Activated CD4-positive, alpha-beta T cell treated with anti-CD3 and anti-CD28 coated beads for 1 hour (primary cell): ENCODE measurements around the gene STX2.
"Not testable (repeated sequence)": the region's sequence is repeated elsewhere in the genome, so short reads cannot be mapped to it uniquely, and the experiment has no call there.

Experiments used
- DNase-seq: peaks from one replicate; pipeline ENCODE4 v3.0.0-alpha.2; 2020

Gene STX2

DNA sequence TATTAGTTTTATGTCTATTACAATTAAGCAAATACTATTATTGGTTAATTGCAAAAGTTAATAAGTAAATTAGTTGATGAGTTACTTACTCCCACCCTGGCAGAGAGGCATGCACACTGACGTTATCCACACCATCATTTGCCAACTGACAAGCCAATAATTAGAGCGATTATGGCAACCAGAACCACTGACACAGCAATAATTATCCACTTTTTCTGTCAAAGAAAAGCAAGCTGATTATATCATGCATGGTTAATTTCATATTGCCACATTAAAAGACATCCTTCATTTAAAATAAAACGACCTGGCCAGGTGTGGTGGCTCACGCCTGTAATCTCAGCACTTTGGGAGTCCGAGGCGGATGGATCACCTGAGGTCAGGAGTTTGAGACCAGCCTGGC, 43.1 kb downstream of the STX2 start:
- DNase-seq: no peak

DNA sequence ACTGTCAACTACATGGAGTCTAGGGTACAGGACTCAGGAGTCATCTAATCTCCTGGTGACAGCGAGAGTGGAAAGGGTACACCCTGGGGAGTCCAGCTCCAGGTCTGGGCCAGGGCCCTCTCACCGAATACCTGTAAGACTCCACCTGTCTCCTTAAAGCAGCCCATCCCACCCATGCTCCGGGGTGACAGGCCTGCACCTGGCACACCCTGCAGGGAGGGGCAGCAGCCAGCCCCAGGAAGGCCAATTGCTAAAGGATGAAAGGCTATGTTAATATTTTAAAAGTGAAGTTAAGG, 45.5 kb downstream of the STX2 start:
- no peak for DNase-seq

GRCh38 chr12:130792821-130793553, 46.1 kb downstream of the STX2 start:
- no peak for DNase-seq

DNA sequence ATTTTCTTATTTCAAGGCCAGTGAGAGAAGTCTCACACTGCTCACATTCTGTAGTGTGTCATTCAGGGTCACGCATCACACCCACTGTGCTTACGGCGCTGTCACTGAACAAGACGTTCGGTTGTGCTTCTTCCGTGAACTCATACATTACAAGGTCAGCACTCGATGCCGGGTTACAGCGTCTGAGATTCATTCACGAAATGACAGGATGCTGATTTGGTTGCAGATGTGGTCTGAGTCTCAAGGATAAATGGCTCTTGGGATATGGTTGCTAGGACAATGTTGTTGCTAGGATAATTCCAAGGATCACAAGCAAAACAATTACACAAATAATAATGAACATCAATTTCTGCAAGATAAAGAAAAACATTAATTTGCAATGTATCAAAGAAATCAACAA, 47.4 kb downstream of the STX2 start:
- DNase-seq: no peak

GRCh38 chr12:130788515-130788914, 50.5 kb downstream of the STX2 start:
- DNase-seq: no peak

GRCh38 chr12:130787445-130788410, 51.3 kb downstream of the STX2 start:
- no peak for DNase-seq

DNA sequence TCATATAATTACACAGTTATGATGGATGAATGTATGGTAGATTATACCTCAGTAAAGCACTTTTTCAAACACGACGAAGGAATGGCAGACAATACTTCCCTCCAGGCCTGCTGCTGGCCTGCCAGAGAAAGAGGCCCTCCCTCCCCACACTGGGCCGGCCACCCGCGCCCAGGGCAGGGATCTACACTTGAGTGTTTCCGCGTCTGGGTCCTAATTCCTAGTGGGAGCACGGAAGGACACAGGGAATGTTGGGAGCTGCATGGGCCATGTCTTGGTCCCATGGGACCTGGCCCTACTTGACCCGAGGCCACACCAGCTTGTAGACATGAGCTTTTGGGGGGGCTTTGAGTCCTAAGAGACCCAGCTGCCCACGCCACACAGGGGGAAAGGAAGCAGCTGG, 52.0 kb downstream of the STX2 start:
- DNase-seq: no peak

DNA sequence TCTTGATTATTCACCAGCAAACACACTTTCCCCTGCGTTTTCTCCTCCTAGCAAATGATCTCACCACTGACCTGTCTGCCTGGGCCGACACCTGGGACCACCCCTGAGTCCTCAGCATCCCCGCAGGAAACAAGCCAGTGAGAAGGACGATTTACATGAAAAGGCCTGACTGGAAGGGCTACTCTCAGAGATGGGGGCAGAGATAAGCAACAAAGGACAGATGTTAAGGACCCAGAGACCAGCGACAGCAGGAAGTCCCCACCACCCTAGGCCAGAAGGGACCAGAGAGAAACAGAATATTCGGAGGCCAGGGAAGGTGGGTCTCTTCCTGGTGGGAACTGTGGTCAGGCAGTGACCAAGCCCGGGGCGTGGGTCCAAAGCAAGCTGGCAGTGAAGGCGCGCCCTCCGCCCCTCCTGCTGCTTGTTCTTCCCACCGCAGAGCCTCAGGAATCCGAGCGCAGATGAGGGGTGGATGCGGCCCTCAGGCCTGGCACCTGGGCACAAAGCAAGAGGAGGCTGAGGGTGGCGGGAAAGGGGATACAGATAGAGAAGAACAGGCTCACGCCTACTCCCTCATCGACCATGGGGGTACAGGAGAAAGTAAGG, 55.8 kb downstream of the STX2 start:
- DNase-seq: no peak

- DNase-seq: not testable (repeated sequence)
Measured at GRCh38 chr12:130782245-130782644, 56.8 kb downstream of the STX2 start.

DNA sequence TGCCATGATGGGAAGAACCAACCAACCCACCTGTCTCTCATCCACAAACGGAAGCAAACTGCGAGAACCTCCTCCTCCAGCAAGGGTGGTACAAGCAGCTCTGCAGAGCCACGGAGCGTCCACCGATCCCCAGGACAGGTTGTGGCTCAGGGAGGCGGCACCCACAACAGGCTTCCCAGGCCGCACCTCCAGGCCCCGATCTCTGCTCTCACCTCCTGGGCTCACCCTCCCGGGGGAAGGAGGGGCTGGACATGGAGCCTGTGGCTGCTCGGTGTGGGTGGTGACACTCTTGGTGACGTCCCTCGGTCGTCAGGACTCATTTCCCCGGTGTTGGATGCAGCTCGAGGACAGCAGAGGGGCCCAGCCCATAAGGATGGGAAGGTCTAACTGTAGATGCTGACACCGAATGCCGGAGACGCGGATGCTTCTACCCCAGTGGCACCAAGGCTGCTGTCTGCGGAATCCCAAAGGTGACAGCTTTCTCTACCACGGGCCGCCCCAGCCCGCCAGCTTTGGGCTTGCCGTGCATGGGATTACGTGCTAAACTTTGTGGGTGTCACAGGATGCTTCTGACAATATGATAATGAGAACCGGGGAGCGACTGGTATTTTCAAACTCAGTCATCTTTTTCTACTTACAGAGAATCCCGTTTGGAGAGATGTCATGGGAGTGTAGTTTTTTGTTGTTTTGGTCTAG, 58.0 kb downstream of the STX2 start:
- DNase-seq: no peak

GRCh38 chr12:130780325-130780724, 58.7 kb downstream of the STX2 start:
- no peak for DNase-seq

DNA sequence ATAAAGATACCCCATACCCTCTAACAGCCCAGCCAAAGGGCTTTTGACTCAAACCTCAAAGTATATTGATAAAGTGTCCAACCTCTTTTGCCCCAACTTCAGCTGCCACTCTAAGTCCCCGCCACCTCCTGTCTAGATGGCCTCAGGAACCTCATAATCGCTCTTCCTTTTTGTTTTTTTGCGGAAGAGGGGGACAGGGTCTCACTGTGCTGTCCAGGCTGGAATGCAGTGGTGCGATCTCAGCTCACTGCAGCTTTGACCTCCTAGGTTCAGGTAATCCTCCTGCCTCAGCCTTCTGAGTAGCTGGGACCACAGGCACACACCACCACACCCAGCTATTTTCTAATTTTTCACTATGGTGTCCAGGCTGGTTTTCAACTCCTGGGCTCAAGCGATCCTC, 60.3 kb downstream of the STX2 start:
- no peak for DNase-seq

- DNase-seq: no peak
Measured at GRCh38 chr12:130776857-130777339, 62.2 kb downstream of the STX2 start.

DNA sequence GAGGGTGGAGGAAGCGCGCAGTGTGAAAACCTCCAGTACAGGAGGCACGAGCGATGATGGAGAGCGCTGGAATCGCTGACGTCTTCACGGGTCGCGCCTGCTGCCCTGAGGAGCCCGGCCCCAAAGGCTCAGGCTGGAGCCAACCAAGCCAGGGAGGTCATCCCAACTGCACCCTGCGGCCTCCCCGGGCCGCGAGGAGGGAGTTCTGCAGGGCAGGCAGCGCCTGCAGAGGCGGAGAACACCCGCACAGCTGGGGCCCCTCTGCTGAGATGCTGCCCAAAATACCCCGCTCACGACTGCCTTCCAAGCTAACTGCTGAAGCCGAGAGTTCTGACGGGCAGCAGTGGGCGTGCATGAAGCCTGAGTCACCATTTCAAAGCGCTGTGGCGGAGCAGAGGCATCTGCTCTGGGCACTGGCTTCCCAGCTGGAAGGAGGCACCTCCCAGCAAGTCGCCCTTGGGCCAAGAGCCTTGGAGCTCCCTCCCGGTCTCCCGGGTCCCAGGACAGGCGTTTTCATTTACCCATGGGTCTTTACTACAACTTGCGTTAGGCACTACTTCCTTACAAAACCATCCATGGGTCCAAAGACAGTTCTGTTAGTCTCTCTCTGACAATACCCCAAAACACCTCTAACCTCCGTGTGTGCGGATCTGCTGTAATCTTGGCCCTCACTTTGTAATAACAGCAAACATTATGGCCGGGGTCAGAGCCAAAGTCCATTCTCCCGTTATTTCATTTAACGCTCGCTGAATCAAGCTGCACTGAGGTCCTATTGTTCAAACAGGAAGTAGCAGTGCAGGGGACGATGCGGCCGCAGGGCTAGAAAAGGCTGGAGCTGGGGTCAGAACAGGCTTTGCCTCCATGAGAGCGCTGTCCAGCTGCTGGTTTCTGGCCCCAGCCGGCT, 62.8 kb downstream of the STX2 start:
- DNase-seq: peak; percentile 26

DNA sequence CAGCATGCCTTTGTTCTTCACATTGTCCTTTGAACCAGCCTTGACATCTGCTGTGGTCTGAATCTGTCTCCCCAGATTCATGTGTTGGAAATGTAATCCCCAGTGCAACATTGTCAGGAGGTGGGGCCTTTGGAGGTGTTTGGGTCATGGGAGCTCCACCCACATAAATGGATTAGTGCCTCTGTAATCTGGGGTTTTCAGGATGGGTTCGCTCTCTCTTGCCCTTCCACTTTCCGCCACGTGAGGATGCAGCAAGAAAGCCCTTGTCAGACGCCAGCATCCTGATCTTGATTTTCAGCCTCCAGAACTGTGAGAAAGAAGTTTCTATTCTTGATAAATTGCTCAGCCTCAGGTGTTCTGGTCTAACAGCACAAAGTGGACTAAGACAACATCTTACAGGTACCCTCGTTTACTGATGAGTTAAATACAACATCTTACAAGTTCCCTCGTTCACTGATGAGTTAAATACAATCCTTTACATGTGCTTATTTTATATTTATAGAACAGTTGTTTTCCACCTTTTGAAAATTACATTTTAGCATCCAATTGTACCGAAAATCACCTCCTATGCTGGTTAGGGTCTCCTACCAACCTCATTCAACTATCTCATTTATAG, 68.5 kb downstream of the STX2 start:
- DNase-seq: no peak

DNA sequence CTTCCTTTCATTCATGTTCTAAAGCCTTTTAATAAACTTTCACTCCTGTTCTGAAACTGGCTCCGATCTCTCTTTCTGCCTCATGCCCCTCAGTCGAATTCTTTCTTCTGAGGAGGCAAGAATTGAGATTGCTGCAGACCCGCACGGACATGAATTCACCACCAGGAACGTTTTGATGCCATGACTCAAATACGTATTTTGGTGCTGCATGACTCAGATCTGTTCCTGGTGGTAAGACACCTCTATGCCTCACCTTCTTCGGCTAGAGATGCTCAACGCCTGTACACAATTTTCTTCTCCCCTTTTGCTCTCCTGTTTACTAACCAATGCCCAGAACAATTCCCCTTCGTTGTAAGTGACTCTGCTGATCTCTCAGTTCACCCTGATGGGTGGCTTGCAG, 70.9 kb downstream of the STX2 start:
- DNase-seq: no peak

GRCh38 chr12:130766470-130766869, 72.6 kb downstream of the STX2 start:
- no peak for DNase-seq

- DNase-seq: no peak
Measured at GRCh38 chr12:130765186-130765659, 73.8 kb downstream of the STX2 start.

- DNase-seq: no peak
Measured at GRCh38 chr12:130764475-130765185, 74.4 kb downstream of the STX2 start.

- no peak for DNase-seq
Measured at GRCh38 chr12:130764073-130764472, 75.0 kb downstream of the STX2 start.

DNA sequence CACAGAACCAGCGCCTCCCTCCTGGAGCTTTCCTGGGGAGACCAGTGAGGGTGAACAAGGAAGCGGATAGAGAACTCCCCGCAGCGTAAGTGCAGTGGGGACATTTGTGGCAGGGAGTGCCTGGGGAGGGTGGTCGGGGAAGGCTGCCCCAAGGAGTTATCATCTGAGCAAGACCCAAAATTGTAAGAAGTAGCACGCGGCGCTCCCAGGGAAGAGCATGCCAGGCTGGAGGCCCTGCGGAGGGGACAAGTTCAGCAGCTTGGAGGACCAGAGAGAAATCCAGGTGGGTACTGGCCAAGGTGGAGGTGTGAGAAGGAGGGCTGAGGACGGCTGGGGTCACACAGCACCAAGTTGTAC, 76.8 kb downstream of the STX2 start:
- no peak for DNase-seq
